NCI-H1417 (cell line): Measurements from ENCODE around the gene COL23A1.

Experiments used
- DNase-seq, 3 experiments: peaks; one replicate each; lab custom pipeline; 2025; lab: John Stamatoyannopoulos, UW

The COL23A1 gene

DNA sequence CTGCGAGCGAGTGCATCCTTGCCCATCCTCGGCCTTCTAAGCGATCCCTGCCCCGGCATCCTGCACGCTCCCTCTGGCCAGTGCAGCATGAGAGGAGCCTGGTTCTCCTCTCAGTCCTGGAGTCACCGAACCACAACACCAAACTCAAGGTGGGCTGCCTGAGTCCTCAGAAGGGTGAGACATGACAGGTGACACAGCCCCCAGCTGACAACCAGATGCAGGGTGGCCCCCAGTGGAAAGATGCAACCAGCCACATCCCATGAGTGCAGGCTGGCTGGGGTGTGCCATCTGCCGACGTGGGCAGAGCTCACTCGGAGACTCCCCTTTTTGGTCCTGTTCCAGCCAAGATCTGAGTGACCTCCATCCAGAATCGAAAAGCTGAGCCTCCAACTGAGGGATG is 58.4 kb downstream of the COL23A1 start:
- DNase-seq, result no peak

DNA sequence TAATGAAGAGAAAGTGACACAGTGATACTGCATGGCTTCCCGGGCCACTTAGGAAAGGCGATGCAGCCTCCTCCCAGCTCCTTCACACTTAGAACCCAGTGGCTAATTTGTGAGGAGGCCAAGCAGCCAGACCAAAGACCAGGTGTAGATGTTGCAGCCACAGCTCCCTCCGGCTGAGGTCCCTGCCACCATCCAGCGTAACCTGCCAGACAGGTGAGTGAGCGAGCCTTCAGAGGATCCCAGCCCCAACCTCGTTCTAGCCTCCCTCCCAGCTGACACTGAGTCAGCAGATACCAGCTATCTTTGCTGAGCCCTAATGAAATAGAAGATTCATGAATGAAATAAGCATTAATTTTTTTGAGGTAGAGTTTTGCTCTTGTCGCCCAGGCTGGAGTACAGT is 59.7 kb downstream of the COL23A1 start:
- DNase-seq, result no peak

DNA sequence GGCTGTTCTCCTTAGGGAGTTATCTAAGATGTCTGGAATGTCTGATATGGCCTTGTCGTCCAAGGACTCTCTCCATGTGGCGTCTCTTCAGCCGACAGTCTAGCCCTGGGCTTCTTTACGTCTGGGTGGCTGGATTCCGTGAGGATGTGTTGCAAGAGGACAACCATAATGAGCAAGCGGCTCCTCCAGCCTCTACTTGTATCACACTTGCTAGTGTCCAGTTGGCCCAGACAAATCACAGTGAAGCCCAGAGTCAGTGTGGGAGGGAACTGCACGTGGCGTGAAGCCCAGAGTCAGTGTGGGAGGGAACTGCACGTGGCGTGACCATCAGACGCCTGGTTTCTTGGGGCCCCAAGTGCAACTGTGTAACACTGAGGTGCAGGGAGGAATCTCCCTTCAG is 61.1 kb downstream of the COL23A1 start:
- no peak for DNase-seq

DNA sequence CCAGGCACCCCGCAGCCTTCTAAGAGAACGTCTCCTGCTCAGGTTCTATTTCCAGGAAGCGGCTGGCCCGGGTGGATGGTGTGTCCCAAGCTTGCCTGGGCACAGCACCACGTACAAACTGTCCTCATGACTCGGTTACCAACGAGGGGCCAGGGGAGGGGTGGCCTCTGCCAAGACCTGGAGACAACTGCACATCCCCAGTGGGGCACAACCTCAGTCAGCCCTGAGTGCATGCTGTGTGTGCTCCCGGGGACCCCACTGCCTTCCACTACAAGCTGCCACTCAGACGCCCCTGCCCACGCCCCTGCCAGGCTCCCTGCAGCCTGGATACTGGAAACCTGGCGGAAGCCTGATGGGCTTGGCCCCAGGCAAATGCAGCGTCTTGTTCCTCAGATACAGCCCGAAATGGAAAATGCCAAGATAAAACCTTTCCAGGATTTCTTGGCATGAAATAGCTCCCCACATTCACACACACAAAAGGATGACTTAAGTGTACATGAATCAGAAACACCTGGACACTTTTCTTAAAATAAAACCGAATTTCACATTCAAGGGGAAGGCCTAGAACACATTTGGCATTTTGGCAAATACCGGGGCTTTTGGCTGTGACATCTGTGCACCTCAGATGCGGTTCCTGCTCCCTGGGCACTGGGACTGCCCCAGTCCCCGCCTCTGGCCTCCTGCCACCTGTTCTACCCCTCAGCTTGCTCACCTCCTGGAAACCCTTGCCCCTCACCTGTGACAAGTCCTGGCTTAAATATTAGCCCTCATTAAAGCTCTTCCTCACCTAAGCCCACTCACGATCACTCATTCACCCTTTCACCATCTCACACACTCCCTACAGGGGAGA is 62.5 kb downstream of the COL23A1 start:
- DNase-seq, result no peak

DNA sequence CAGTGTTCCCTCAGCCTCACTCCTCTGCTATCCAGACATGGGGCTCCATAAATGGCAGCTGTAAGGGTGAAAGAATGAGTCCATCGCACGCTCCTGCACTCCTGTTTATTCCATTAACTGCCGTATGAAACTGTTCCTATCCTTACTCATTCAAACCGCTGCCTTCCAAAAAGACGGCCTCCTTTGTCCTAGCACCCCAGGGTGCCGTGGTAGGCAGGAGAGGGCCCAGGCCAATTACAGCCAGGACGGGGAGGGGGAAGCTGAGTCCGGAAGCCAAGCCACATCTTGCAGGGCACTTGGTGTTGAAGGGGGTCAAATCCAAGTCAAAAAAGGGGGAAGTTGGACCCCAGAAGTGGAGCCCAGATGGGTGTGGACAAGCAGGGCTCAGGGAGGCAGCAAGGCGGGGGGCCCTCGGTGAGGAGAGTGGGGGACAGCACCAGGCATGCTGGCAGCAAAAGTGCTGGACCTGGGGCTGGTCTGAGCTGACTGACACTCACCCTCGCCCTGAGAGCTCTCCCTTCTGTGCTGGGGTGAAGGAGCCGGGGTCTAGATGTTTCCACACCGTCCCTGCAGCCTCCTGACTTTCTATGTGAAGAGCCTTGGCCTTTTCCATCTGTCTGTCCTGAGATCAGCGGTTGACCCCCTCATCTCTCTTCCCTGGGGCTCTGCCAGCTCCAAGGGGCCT is 63.3 kb downstream of the COL23A1 start:
- peak in 1 of 3 experiments; percentile 1 for DNase-seq

DNA sequence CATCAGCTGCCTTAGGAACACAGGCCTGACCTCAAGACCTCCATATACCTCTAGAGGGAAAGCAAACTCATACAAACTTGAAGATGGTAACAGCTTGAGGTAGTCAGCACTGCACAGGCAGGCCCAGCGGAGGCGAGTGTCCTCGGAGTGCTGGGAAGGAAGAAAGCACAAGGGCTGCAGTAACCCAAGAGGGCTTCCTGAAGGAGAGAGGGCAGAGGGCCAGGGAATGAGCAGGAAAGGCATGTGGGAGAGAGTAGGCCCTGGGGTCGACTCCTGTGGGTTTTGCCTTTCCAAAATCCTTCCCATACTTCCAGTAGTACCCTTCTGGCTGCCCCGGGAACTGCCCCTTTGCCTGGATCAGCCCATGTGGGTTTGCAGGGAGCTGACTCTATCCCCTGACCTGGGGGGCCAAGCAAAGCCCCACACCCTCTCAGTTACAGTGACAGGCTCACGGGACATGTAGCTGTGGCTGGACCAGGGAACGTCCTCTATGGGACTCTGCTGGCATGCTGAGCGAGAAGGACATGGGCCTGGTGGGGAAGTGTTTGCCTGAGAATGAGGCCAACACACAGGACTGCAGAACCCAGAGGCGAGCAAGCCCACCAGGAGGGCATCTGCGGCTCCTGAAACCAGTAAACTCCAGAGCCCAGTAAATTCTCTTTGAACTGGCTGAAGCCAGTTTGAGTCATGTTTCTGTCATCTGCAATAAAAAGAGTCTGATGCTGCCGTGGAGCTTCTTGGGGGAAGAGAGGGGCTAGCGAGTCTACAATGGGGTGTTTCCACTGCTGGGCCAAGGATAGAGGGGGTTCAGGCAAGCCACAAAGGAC is 64.1 kb downstream of the COL23A1 start:
- no peak for DNase-seq

DNA sequence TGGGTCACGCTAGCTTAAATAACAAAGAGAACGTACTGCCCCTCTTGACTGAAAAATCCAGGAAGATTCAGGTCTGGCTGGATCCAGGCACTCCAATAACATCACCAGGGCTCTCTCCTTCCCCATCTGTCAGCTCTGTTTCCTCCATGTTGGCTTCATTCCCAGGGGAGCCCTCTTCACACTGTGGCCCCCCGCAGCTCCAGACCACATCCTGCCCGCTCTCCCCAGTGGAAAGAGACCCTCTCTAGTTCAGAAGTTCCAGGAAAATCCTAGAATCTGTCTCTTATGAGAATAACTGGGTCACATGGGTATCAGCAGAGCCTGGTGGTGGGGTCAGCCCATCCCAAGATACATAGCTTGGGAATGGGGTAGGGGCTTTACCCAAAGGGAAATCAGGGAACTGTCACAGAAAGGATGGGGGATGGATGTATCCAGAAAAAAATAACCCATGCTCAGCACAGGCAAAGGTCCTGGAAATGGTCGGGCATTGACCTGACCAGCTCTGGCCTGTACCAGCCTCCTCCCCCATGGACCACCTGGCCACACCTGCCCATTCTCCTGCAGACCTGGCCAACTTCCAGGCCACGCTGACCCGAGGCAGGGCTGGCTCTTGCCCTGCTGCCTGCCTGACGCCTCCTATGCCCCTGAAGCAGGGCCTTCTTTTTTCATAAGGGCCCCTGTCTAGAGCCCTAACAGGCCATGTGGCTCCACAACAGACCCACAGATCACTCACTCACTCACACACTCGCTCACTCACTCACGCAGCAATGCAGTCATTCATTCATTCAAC is 65.9 kb downstream of the COL23A1 start:
- no peak for DNase-seq

DNA sequence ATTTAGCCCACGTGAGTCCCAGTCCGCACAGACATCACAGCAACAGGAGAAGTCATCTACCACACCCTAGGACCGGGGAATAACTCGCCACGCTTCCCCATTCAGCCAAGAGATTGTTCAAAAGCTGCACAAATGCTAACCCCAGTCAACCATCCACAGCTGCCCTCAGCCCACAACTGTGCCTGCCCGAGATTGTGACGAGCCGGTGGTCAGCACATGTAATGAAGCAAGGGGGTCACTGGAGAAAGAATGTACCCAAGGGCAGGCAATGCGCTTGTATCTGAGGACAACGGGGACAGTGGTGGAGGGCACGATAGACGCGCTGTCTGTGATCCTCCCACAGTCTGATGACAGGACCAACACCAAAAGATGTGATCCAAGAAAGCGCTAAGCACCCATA is 67.8 kb downstream of the COL23A1 start:
- no peak for DNase-seq

DNA sequence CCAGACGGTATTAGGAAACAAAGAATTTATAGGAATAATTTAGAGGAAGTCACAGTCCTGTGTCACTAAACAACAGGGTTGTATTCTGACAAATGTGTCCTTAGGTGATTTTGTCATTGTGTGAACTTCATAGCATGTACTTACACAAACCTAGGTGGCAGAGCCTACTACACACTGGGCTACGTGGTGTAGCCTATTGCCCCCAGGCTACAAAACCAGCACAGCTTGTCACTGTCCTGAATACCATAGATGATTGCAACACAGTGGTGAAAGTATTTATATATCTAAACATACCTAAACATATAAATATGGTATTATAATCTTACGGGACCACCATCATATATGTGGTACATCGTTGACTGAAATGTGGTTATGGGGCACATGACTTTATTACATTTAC is 69.3 kb downstream of the COL23A1 start:
- DNase-seq, result no peak

DNA sequence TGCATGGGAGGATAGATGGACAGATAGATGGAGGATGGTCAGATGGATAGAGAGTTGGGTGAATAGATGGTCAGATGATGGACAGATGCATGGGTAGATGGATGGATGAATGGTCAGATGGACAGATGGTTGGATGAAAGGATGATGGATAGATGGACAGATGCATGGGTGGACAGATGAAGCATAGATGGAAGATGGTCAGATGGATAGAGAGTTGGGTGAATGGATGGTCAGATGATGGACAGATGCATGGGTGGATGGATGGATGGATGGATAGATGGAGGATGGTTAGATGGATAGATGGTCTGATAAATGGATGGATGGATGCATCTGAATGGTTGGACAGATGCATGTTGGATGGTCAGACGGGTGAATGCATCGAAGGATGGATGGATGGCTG is 70.4 kb downstream of the COL23A1 start:
- no peak for DNase-seq

DNA sequence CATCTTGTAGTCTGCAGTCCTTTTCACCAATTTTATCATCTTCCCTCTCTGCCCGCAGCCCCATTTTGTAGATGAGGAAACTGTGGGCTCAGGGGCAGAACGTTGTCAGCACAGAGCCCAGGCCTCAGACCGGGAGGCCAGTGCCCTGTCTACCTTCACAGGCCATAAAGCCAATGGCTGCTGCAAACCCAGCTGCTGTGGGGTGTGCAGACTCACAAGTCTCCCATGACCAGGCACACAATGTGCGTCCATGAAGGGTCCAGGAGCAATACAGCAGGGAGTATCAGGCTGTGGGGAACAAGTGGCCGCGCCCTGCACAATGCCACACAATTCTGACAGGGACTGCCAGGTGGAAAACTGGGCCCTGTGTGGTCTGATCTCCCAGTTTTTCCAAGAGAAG is 71.0 kb downstream of the COL23A1 start:
- DNase-seq, result no peak

DNA sequence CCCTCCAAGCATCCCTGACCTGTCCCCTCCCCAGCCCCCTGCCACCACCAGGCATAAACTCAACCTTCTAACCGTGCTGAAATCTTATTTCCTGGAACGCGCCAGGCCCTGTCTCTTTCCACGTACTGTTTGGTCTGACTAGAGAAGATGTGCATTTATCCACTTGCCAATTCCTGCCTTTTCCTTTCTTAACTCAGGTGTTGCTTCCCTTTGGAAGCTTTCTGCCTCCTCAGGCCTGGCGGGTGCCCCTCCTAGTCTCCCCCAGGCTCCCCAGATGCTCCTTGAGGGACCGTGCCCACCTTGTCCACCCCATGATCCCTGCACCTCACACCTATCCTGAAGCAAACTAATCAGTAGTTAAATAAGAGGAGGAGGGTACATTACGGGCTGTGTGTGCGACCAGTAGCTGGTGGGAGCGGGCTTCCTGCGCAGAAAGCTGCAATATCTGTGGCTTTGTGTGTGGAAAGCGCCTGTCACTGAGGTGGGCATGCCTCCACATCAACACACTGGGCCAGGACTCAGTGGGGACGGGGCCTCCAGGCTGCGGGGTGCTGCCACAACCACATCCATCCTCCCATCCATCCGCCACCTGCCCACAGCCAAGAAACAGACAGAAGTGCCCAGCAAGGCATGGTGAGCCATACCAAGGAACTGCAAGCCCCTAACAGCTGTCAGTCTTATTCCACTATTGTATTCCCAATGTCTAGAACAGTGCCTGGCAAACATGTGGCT is 73.5 kb downstream of the COL23A1 start:
- no peak for DNase-seq

DNA sequence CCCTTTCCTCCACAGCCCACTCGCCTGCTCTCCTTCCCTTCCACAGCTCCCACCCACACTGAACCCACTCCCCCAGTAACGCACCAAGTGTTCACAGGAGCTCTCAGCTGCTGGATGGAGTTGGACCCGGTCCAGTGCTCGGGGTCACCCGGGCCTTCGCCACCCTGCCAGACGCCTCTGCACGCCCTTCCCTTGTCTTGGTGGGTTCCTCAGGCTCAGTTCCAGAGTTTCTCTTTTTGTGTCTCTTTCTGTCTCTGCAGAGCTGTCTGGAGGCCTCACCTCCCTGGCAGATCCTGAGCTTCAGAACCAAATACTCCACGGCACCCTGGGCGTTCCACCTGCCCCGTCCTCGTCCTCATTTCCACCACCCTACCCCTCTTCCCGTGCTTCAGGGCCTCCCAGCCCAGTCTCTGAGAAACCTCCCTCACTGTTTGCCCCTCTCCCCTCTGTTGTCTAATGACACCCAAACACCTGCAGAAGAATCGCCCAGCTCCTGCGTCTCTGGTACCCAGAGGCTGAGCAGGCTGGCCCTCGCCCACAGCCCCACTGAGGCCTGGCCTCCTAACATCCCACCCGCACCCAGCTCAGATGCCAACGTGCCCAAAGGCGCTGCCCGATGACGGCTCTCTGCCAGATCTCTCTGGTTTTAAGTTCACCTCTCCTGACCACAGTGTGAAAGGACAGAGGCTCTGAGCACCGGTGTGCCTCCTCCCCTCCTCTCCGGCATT is 74.3 kb downstream of the COL23A1 start:
- DNase-seq, result no peak

DNA sequence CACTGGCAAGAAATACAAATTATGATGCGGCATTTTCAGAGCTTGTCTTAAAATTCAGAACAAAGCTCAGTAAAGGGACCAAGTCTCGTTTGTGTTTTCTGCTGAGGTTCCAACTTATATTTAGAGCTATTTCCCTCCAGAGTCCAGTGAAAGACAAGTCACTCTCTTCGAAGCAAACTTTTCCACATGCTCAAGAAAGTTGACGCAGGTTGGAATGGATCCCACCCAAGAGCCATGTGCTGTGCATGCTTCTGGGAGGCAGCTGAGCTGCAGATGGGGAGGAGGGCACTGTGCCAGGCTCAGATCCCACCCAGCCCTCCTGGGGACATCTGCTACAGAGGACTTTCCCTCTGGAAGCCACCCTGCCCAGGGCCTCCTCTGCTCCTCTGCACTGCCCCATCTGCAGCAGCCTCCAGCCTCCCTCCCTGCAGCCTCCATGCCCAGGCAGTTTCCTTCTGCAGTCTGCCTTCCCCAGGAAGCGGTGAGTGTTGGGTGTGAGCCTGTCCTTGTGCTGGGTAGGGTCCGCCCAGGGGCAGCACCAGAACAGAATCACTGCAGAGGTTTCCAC is 75.3 kb downstream of the COL23A1 start:
- no peak for DNase-seq

DNA sequence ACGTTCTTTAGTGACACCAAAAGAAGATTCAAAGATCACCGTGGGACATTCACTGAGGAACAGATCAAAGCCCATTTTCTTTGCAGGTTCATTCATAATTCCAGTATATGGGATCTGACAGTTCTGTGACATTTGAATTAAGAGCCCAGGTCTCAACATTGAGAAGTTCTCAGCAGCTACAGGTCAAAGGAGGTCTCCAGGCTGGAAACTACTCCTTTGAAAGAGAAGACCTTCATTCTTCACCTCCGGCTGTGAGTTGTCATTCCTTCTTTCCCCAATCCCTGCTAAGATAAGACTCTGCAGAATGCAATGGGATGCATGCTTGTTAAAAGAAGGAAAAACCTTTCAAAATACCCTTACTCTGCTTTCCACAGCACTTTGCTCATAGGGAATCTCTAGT is 79.0 kb downstream of the COL23A1 start:
- no peak for DNase-seq

DNA sequence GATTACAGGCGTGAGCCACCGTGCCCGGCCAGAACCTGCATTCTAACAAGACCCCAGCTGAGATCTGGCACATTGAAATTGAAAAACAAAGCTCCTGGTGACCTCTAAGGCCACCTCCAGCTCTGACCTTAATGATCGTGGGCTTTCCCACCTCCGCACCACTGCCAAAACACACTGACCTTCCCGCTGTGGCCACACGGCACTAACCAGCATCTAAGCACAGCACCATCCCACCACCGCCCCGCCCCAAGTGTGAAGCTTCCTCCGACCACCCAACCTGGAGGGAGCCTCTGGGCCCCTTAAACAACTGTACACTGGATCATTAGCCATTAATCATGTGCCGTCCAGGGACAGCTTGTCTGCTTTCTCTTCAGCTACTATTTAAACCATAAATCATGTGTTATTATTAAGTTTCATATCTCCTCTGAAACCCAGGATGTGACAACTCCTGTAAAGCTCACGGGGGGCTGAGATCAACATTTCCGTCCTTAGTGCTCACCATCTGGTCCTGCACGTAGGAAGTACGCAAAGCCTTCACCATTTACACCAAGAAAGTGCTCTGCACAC is 80.6 kb downstream of the COL23A1 start:
- DNase-seq, result no peak

DNA sequence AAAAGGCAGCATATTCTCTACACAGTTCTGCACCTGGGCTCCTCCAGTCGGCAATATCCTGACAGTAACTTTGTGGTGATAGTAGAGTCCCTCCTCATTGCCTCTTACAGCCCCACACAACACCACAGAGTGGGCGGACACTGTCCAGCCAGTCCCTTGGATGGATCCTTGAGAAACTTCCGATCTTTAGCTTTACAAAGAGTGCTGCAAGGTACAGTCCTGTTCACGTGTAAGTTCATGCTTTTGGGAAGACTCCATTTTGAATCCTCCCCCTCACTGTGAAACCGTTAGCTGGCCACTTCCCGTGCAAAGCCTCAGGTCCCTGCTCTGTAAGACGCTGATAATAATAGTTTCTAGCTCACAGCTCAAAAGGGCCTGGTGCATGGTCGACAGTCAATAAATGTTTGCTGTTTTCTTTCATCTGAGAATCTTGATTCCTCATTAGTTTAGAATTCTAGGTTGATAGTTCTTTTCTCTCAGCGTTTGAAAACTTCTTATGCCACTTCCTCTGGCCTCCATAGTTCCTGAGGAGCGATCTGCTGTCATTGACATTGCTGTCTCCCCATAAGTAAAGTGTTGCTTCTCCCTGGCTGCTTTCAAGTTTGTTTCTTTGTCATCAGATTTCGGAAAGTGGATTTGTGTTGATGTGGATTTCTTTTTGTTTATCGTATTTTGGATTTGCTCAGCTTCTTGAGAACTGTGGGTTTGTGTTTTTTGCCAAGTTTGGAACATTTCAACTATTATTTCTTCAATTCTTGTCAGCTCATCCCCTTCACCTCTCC is 82.9 kb downstream of the COL23A1 start:
- DNase-seq, result no peak

DNA sequence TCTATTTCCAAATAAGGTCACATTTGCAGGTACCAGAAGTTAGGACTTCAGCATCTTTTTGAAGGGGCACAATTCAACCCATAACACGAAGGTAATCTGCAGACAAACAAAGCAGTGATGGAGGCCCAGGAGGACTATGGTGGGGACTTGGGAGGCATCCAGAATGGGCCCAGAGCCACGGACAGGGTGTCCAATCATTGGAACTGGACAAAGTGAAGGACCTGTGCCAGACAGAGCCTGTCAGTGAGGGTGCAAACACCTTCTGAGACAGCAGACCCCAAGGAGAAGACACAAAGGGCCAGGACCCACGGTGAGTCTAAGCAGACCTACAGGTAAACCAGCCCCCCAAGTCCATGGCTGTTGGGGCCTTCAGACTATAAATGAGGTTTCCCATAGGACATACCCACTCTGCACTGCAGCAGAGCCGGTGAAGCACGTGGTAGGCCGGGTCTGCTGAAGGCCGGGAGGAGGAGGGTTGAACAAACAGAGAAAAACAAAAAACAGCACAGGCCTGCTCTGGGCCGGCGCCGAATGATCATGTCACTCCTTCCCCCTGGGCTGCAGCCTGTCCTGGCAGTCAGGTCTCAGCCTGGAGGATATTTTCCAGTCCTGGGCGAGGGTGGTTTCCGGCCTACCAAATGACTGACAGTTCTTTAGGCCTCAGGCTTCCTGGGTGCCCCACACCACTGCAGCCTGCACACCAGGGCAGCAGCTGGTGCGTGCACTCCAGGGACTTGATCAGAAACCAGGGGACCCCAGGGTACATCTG is 84.4 kb downstream of the COL23A1 start:
- no peak for DNase-seq
